Measurements from ENCODE around the gene ACAP1.

The ACAP1 gene, protein sequence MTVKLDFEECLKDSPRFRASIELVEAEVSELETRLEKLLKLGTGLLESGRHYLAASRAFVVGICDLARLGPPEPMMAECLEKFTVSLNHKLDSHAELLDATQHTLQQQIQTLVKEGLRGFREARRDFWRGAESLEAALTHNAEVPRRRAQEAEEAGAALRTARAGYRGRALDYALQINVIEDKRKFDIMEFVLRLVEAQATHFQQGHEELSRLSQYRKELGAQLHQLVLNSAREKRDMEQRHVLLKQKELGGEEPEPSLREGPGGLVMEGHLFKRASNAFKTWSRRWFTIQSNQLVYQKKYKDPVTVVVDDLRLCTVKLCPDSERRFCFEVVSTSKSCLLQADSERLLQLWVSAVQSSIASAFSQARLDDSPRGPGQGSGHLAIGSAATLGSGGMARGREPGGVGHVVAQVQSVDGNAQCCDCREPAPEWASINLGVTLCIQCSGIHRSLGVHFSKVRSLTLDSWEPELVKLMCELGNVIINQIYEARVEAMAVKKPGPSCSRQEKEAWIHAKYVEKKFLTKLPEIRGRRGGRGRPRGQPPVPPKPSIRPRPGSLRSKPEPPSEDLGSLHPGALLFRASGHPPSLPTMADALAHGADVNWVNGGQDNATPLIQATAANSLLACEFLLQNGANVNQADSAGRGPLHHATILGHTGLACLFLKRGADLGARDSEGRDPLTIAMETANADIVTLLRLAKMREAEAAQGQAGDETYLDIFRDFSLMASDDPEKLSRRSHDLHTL

DNA sequence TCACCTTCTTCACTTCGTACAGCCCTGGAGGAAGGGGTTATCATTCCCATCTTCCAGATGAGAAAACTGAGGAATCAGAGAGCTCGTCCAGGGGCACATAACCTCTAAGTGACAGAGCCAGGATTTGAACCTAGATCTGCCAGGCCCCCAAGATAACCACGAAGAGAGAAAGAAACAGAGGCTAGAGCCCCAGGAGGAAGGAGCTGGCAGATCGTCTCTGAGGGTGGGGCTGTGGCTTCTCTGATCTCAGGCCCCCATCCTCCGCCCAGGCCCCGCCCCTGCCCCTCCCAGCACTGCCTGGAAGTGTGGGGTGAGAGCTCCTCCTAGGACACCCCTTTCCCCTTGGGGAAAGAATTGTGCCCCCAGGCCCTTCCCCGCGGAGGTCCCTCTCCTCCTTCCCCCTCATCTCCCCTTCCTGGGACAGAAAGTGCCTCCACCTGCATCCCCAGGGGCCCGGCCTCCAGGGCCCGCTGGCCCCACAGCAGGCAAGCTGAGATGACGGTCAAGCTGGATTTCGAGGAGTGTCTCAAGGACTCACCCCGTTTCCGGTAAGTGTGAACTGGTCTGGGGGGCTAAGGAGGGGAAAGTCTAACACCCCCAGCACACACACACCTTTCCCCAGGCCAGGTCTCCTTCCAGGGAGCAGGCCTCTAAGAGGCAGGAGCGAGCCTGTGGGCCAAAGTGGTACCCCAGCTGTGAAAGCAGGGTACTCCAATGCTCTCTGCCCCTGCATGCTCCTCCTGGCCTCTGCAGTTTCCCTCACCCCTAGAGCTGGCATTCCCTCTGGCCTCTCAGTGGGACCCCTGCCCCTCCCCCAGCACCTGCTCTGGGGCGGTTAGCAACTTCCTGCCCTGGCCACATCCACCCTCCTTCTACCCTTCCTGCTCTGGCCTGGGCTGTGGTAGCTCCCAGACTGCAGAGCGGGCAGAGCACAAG, at the start of gene ACAP1:
TSS of gene ACAP1 (plus strand) at position 290 of the 936 bp plus-strand sequence. CDS start at position 496, 206 bp downstream.
- Mint-ChIP-seq H3K4me1 (ENCODE audit: low read depth) (peaks cover 40% of the 10 kb centered on the region), H3K27me3 (ENCODE audit: low read depth) (no peaks in the 10 kb centered on the region), H3K27ac (peak within 1 kb of the TSS; percentile 97), H3K9me3 (no peaks in the 10 kb centered on the region), H3K36me3 (ENCODE audit: low read depth) (peaks cover 21% of the 10 kb centered on the region), H3K4me3 (peak within 1 kb of the TSS; percentile 97)

DNA sequence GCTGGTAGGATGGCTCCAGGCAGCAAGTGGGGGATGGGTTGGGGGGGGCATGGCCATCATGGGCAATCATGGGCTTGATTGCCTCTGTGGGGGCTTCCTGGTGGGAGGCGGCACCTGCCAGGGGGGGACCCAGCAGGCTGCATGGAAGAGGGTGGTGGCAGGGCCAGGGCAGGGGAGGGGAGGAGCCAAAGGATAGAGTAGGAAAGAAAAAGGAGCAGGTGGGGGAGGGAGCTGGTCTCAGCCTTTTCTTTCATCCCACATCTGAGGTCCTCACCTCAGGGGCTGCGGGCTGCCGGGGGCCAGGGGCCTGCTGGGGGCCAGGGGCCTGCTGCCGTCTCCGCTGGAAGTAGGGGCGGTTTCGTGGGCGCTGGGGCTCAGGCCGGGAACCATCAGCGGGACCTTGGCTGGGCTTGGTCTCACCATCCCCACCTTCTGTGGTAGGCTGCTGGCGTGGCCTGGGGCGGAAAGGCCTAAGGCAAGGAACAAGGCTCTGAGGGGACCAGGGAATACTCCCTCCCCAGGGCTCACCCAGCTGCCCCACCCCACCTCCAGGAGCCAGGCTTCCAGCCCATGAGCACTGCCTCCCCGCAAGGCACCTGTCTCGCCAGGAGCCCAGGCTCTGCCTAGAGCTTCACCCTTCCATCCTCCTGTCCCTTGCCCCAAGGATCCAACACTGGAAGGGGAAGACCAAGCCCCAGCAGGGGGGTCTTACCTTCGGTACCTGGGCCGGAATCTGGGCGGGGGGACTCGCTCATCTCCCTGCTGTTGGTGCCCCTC, 46.9 kb upstream of the ACAP1 start:
- no peaks in the 10 kb centered on the region for H3K9me3 Mint-ChIP-seq

DNA sequence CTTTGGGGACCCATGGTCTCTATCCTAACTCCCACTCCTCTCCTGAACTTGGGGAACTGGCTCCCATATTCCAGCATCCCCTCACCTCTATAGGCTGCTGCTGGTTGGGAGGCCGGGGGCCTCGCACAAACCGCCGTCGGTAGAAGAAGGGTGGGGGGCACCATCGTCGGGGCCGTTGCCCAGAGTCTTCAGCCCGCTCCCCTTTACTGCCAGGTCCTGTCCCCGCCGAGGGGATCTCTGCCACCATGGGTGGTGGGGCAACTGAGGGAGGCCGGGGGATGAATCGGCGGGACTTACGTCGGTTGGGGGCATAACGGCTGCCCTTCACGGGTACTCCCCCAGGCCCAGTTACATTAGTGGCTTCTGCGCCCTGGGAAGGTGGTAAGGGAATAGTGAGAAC, 46.2 kb upstream of the ACAP1 start:
- H3K9me3 Mint-ChIP-seq: no peaks in the 10 kb centered on the region
- peaks cover 4% of the 10 kb centered on the region for H3K4me1 Mint-ChIP-seq (ENCODE audit: low read depth)
- peaks cover 54% of the 10 kb centered on the region for H3K27me3 Mint-ChIP-seq (ENCODE audit: low read depth)
- H3K36me3 Mint-ChIP-seq (ENCODE audit: low read depth): no peaks in the 10 kb centered on the region
- no peak overlapping the region for H3K27ac Mint-ChIP-seq
- H3K4me3 Mint-ChIP-seq: no peak overlapping the region

More for the DNA sequence above, 46.9 kb upstream of the ACAP1 start:
- Mint-ChIP-seq H3K4me3 (no peak overlapping the region), H3K4me1 (ENCODE audit: low read depth) (no peaks in the 10 kb centered on the region), H3K27ac (no peak overlapping the region), H3K27me3 (ENCODE audit: low read depth) (peaks cover 49% of the 10 kb centered on the region), H3K36me3 (ENCODE audit: low read depth) (no peaks in the 10 kb centered on the region)

DNA sequence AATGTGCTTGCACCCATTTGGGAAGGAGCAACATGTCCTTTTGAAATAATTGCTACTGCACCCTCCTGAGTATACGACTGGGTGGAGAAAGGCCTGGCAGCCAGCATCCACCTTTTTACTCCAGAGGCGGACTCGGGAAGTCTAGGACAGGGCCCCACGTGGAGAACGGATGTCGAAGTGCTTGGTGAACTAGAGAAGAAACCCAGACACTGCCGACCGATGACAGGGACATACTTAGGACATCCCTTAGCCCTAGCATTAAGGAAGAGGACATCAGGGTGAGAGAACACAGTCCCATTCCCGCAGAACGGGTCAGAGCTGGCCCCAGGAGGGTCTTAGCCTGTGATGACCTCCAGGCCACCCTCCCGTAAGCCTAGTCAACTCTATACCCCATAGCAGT, 45.6 kb upstream of the ACAP1 start:
- peaks cover 6% of the 10 kb centered on the region for H3K4me1 Mint-ChIP-seq (ENCODE audit: low read depth)
- H3K27ac Mint-ChIP-seq: no peak overlapping the region
- no peaks in the 10 kb centered on the region for H3K9me3 Mint-ChIP-seq
- H3K27me3 Mint-ChIP-seq (ENCODE audit: low read depth): peaks cover 55% of the 10 kb centered on the region
- H3K4me3 Mint-ChIP-seq: no peak overlapping the region
- no peaks in the 10 kb centered on the region for H3K36me3 Mint-ChIP-seq (ENCODE audit: low read depth)

GRCh38 chr17:7292194-7292593, 44.1 kb upstream of the ACAP1 start:
- H3K9me3 Mint-ChIP-seq: no peaks in the 10 kb centered on the region

DNA sequence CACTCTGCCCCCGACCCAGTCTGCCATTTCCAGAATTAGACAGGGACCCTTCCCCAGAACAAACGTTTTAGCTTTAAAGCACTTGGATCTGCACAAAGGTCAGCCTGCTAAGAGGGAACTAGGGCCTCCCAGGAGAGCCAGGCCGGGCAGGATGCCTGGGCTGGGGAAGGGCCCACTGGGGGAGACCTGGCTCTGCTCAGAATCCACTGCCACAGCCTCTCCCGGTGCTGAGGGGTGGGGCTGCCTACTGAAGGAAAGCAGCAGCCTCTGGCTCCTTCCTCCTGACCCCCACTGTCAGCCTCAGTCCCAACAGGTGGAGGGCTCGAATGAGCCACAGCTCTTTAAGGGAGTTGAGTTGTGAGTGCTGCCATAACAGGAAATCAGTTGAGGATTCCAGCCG, 43.6 kb upstream of the ACAP1 start:
- Mint-ChIP-seq H3K9me3 (no peaks in the 10 kb centered on the region), H3K36me3 (ENCODE audit: low read depth) (no peaks in the 10 kb centered on the region), H3K4me3 (no peak overlapping the region), H3K27me3 (ENCODE audit: low read depth) (peaks cover 49% of the 10 kb centered on the region), H3K27ac (no peak overlapping the region), H3K4me1 (ENCODE audit: low read depth) (peaks cover 12% of the 10 kb centered on the region)

More at GRCh38 chr17:7292194-7292593, 44.1 kb upstream of the ACAP1 start:
- Mint-ChIP-seq H3K27ac (no peak overlapping the region), H3K27me3 (ENCODE audit: low read depth) (peaks cover 55% of the 10 kb centered on the region), H3K4me1 (ENCODE audit: low read depth) (peaks cover 12% of the 10 kb centered on the region), H3K4me3 (no peak overlapping the region), H3K36me3 (ENCODE audit: low read depth) (no peaks in the 10 kb centered on the region)

- Mint-ChIP-seq H3K27ac (no peak overlapping the region), H3K27me3 (ENCODE audit: low read depth) (peaks cover 45% of the 10 kb centered on the region), H3K9me3 (no peaks in the 10 kb centered on the region), H3K36me3 (ENCODE audit: low read depth) (no peaks in the 10 kb centered on the region), H3K4me1 (ENCODE audit: low read depth) (peaks cover 12% of the 10 kb centered on the region), H3K4me3 (no peak overlapping the region)
Observed at GRCh38 chr17:7293159-7293558, 43.2 kb upstream of the ACAP1 start.

- H3K4me3 Mint-ChIP-seq: peak overlapping the region; percentile 35
- peaks cover 12% of the 10 kb centered on the region for H3K4me1 Mint-ChIP-seq (ENCODE audit: low read depth)
- H3K9me3 Mint-ChIP-seq: no peaks in the 10 kb centered on the region
- H3K27ac Mint-ChIP-seq: no peak overlapping the region
- peaks cover 41% of the 10 kb centered on the region for H3K27me3 Mint-ChIP-seq (ENCODE audit: low read depth)
- no peaks in the 10 kb centered on the region for H3K36me3 Mint-ChIP-seq (ENCODE audit: low read depth)
Observed at GRCh38 chr17:7293816-7294613, 42.3 kb upstream of the ACAP1 start.

- Mint-ChIP-seq H3K4me1 (ENCODE audit: low read depth) (peaks cover 12% of the 10 kb centered on the region), H3K4me3 (peak within 1 kb of the TSS; percentile 80), H3K27ac (peak within 1 kb of the TSS; percentile 60), H3K9me3 (no peaks in the 10 kb centered on the region), H3K27me3 (ENCODE audit: low read depth) (peaks cover 41% of the 10 kb centered on the region), H3K36me3 (ENCODE audit: low read depth) (no peaks in the 10 kb centered on the region)
Observed at GRCh38 chr17:7294614-7295153, 41.6 kb upstream of the ACAP1 start, which contains the start of gene YBX2. TSS of gene YBX2 (minus strand) at chr17:7294639. CDS start at chr17:7294500, 139 bp downstream.

DNA sequence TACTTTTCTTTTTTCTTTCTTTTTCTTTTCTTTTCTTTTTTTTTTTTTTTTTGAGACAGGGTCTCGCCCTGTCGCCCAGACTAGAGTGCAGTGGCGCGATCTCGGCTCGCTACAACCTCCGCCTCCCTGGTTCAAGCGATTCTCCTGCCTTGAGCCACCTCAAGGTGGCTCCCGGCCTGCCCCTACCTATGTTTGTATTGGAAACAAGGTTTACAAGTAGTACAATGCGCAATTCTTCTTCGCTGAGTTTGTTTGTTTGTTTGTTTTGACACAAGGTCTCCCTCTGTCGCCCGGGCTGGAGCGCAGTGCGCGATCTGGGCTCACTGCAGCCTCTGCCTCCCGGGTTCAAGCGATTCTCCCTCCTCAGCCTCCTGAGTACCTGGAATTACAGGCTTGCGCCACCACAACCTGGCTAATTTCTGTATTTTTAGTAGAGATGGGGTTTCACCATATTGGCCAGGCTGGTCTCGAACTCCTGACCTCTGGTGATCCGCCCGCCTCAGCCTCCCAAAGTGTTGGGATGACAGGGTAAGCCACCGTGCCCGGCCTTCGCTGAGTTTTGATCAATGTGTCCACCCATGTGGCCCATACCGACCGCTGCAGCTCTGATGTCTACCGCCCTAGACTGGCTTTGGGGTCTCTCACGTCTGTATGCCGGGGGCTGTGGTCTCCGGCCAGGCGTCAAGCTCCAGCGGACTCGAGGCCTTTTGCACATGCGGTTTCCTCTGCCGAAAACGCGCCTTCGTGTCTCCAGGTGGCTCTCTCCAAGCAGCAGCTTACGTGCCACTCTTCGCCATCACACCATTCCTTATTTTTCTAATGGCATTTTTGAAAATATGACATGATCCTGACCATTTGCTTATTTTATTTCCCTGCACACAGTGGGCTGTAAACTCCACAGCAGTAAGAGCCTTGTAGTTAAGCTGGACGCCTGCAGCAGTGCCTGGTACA, 40.8 kb upstream of the ACAP1 start:
- peak overlapping the region; percentile 60 for H3K27ac Mint-ChIP-seq
- H3K27me3 Mint-ChIP-seq (ENCODE audit: low read depth): peaks cover 38% of the 10 kb centered on the region
- H3K4me1 Mint-ChIP-seq (ENCODE audit: low read depth): peaks cover 12% of the 10 kb centered on the region
- H3K9me3 Mint-ChIP-seq: no peaks in the 10 kb centered on the region
- H3K4me3 Mint-ChIP-seq: peak overlapping the region; percentile 80
- H3K36me3 Mint-ChIP-seq (ENCODE audit: low read depth): no peaks in the 10 kb centered on the region

- no peaks in the 10 kb centered on the region for H3K9me3 Mint-ChIP-seq
- H3K4me1 Mint-ChIP-seq (ENCODE audit: low read depth): peaks cover 12% of the 10 kb centered on the region
- H3K4me3 Mint-ChIP-seq: peak overlapping the region; percentile 34
- H3K27ac Mint-ChIP-seq: no peak overlapping the region
- H3K36me3 Mint-ChIP-seq (ENCODE audit: low read depth): no peaks in the 10 kb centered on the region
- peaks cover 38% of the 10 kb centered on the region for H3K27me3 Mint-ChIP-seq (ENCODE audit: low read depth)
Observed at GRCh38 chr17:7296189-7296861, 40.0 kb upstream of the ACAP1 start.
